VCaP (cell line): Measurements from ENCODE around the gene KRTAP21-3.
A peak's percentile ranks its signal among the peaks of the same experiment; 100 is the strongest.
"Not testable (repeated sequence)": the region's sequence is repeated elsewhere in the genome, so short reads cannot be mapped to it uniquely, and the experiment has no call there.

ENCODE experiments used
- H3K27ac ChIP-seq: fragments of 450-650 bp; 2 replicates; pipeline ENCODE4 v1.5.1; 2017
- TF ChIP-seq, protein P1 (sequence below): fragments of 450-650 bp; conservative IDR thresholded peaks from 2 replicates; pipeline ENCODE4 v1.5.1; 2017; ENCODE audit warnings: mild to moderate bottlenecking, moderate library complexity

The KRTAP21-3 gene, protein sequence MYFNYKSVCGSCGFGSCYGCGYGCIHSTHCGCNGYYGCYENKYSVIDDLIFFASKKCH

GRCh38 chr21:30718239-30718909 lies at the start of gene KRTAP21-3:
Gene KRTAP21-3, minus strand, starts transcription at chr21:30718777. Its CDS starts 18 bp downstream, at chr21:30718759.
- H3K27ac ChIP-seq: no peak within 1 kb of the TSS
- TF ChIP-seq, protein P1, sequence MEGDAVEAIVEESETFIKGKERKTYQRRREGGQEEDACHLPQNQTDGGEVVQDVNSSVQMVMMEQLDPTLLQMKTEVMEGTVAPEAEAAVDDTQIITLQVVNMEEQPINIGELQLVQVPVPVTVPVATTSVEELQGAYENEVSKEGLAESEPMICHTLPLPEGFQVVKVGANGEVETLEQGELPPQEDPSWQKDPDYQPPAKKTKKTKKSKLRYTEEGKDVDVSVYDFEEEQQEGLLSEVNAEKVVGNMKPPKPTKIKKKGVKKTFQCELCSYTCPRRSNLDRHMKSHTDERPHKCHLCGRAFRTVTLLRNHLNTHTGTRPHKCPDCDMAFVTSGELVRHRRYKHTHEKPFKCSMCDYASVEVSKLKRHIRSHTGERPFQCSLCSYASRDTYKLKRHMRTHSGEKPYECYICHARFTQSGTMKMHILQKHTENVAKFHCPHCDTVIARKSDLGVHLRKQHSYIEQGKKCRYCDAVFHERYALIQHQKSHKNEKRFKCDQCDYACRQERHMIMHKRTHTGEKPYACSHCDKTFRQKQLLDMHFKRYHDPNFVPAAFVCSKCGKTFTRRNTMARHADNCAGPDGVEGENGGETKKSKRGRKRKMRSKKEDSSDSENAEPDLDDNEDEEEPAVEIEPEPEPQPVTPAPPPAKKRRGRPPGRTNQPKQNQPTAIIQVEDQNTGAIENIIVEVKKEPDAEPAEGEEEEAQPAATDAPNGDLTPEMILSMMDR: no peak

DNA sequence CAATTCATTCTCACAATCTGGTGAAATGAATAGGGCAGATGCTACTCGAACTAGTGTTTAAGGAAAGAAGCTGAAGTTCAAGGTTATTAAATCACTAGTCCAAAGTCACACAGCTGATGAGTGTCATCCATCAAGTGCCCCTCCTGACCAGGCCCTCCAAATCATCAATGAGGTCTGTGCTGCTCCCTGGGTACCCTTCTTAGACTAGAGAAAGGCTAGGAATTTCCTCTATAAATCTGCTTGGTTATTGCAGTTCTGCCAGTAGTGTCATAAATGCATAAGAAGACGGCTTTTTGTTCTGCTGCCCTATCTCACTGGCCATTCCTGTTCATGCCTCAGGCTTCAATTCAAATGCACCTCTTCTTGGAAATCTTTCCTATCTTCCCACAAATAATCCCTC lies 42.2 kb upstream of the KRTAP21-3 start:
- no peak overlapping the region for H3K27ac ChIP-seq
- TF ChIP-seq, protein P1: no peak

- TF ChIP-seq, protein P1: no peak
- no peak overlapping the region for H3K27ac ChIP-seq
Observed at GRCh38 chr21:30758306-30758705, 39.7 kb upstream of the KRTAP21-3 start.

- H3K27ac ChIP-seq: not testable (repeated sequence)
Observed at GRCh38 chr21:30755328-30755727, 36.8 kb upstream of the KRTAP21-3 start, which contains the start of gene KRTAP21-1. Gene KRTAP21-1, minus strand, starts transcription at chr21:30755428. Its CDS starts 50 bp downstream, at chr21:30755378.

DNA sequence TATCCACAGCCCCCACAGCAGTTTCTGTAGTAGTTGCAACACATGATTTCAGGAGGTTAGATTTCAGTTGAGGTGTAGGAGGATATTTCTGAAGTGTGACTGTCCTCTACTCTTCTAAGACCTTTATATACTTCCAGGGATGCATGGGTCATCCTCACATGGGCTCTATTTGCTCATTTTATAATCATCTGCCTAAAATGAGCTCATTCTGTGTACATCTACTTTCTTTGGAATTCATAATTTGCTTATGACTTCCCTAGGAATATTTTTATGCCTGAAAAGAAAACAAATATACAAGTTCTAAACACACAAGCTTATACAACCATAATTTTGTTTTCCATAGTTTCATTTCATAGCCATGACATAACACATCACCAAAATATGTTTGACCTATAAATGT lies 28.6 kb upstream of the KRTAP21-3 start, which contains the start of gene KRTAP21-2:
Gene KRTAP21-2, minus strand, starts transcription at position 101 of the 400 bp plus-strand sequence. Its CDS starts 57 bp downstream, at position 44.
- no peak within 1 kb of the TSS for H3K27ac ChIP-seq
- TF ChIP-seq, protein P1: no peak

GRCh38 chr21:30740462-30740861 lies 21.9 kb upstream of the KRTAP21-3 start:
- TF ChIP-seq, protein P1: no peak

GRCh38 chr21:30733026-30733425 lies 14.4 kb upstream of the KRTAP21-3 start:
- H3K27ac ChIP-seq: no peak overlapping the region

More at GRCh38 chr21:30740462-30740861, 21.9 kb upstream of the KRTAP21-3 start:
- no peak overlapping the region for H3K27ac ChIP-seq

More at GRCh38 chr21:30733026-30733425, 14.4 kb upstream of the KRTAP21-3 start:
- TF ChIP-seq, protein P1: peak; percentile 90
